ENCODE measurements around the gene DOCK11. TPM values are rescaled to one million over a fixed set of nuclear protein-coding genes. Genes with fewer than 3 reads are reported as not detected.

DOCK11 gene
- total RNA-seq, 4 donors from 2014 or later: 6.4 to 16.4 (median 9.8) TPM

- in situ Hi-C loops (cut with MboI; ENCODE audit: low pct_ligation_motif_present in 1 of 4, low pct_unique_long_range_greater_than_20kb in 1 of 4, low sequenced_read_pairs in 3 of 4): no loop called here
- no peak for DNase-seq
- Histone ChIP-seq H3K4me1 (no peaks in the 10 kb centered on the region), H3K27ac (peak overlapping the region in 1 of 4 donors; percentile 2), H3K4me3 (no peak overlapping the region), H3K9me3 (no peaks in the 10 kb centered on the region), H3K27me3 (no peaks in the 10 kb centered on the region), H3K36me3 (no peaks in the 10 kb centered on the region)
- intact Hi-C loops (cut with DNase I; ENCODE audit: low total_unique reads): no loop called here
- WGBS, 2 donors (ENCODE audit: low coverage in 1 of 2): 57 to 60% methylated on average over 1 to 7 of the region's 7 CpGs
- TF ChIP-seq POLR2AphosphoS5 (IDR thresholded peaks at IDR 0.05) (no peak), EP300 (IDR thresholded peaks at IDR 0.05; ENCODE audit: low read depth) (no peak), POLR2A (IDR thresholded peaks at IDR 0.05) (no peak), CTCF (IDR thresholded peaks at IDR 0.05) (no peak)
Measured at GRCh38 chrX:118503260-118504041, 7.8 kb downstream of the DOCK11 start.

GRCh38 chrX:118504581-118504980 is 9.0 kb downstream of the DOCK11 start:
- no peaks in the 10 kb centered on the region for H3K36me3 ChIP-seq

GRCh38 chrX:118506805-118507480 is 11.3 kb downstream of the DOCK11 start:
- H3K27ac ChIP-seq: peak overlapping the region in 2 of 4 donors; percentile 6 to 57
- DNase-seq: no peak
- TF ChIP-seq CTCF (IDR thresholded peaks at IDR 0.05) (no peak), POLR2AphosphoS5 (IDR thresholded peaks at IDR 0.05) (no peak), POLR2A (IDR thresholded peaks at IDR 0.05) (no peak)
- H3K4me1 ChIP-seq: no peaks in the 10 kb centered on the region
- H3K4me3 ChIP-seq: no peak overlapping the region
- no peaks in the 10 kb centered on the region for H3K9me3 ChIP-seq
- in situ Hi-C loops (cut with MboI; ENCODE audit: low pct_ligation_motif_present in 1 of 4, low pct_unique_long_range_greater_than_20kb in 1 of 4, low sequenced_read_pairs in 3 of 4) (no loop called here), intact Hi-C loops (cut with DNase I; ENCODE audit: low total_unique reads) (no loop called here)
- H3K27me3 ChIP-seq: no peaks in the 10 kb centered on the region
- no peaks in the 10 kb centered on the region for H3K36me3 ChIP-seq
- 65 to 70% methylated on average over 3 to 11 of the region's 11 CpGs for WGBS, 2 donors (ENCODE audit: low coverage in 1 of 2)

More at GRCh38 chrX:118504581-118504980, 9.0 kb downstream of the DOCK11 start:
- Histone ChIP-seq H3K9me3 (no peaks in the 10 kb centered on the region), H3K27me3 (no peaks in the 10 kb centered on the region), H3K27ac (no peak overlapping the region), H3K4me3 (no peak overlapping the region), H3K4me1 (no peaks in the 10 kb centered on the region)
- no peak for DNase-seq
- 88% methylated on average over 4 of the region's 4 CpGs; no CpG with 5 or more reads in 1 of the 2 donors for WGBS, 2 donors (ENCODE audit: low coverage in 1 of 2)
- intact Hi-C loops (cut with DNase I; ENCODE audit: low total_unique reads) (no loop called here), in situ Hi-C loops (cut with MboI; ENCODE audit: low pct_ligation_motif_present in 1 of 4, low pct_unique_long_range_greater_than_20kb in 1 of 4, low sequenced_read_pairs in 3 of 4) (no loop called here)
- TF ChIP-seq POLR2A (IDR thresholded peaks at IDR 0.05): no peak
- TF ChIP-seq EP300 (IDR thresholded peaks at IDR 0.05; ENCODE audit: low read depth): no peak
- TF ChIP-seq POLR2AphosphoS5 (IDR thresholded peaks at IDR 0.05): no peak
- no peak for TF ChIP-seq CTCF (IDR thresholded peaks at IDR 0.05)

DNA sequence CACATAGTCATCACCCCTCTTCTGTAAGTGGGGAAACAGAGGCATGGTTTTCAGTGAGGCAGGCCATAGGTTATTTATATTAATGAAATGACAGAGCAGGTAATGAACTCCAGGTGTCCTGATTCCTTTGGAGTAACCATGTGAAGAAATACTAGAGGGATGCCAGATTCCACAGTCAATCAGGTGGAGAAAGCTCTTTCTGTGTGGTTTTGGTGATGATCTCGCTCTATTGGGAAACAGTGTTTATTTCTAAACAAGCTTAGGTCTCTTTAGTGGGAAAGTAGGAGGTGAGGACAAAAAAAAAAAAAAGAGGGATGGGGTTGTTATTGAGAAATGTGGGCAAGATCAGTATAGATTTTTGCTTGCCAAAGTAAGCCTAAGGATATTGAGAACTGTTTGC is 12.2 kb downstream of the DOCK11 start:
- no peaks in the 10 kb centered on the region for H3K36me3 ChIP-seq
- no peak for DNase-seq
- H3K27me3 ChIP-seq: no peaks in the 10 kb centered on the region
- in situ Hi-C loops (cut with MboI; ENCODE audit: low pct_ligation_motif_present in 1 of 4, low pct_unique_long_range_greater_than_20kb in 1 of 4, low sequenced_read_pairs in 3 of 4): no loop called here
- H3K9me3 ChIP-seq: no peaks in the 10 kb centered on the region
- no peaks in the 10 kb centered on the region for H3K4me1 ChIP-seq
- H3K27ac ChIP-seq: peak overlapping the region in 1 of 4 donors; percentile 57
- 54% methylated on average over 1 of the region's 1 CpG; no CpG with 5 or more reads in 1 of the 2 donors for WGBS, 2 donors (ENCODE audit: low coverage in 1 of 2)
- intact Hi-C loops (cut with DNase I; ENCODE audit: low total_unique reads): no loop called here
- H3K4me3 ChIP-seq: no peak overlapping the region
- no peak for TF ChIP-seq POLR2AphosphoS5 (IDR thresholded peaks at IDR 0.05)
- TF ChIP-seq CTCF (IDR thresholded peaks at IDR 0.05): no peak
- TF ChIP-seq POLR2A (IDR thresholded peaks at IDR 0.05): no peak
- no peak for TF ChIP-seq EP300 (IDR thresholded peaks at IDR 0.05; ENCODE audit: low read depth)
